HG03095 (cell line): ENCODE results near the gene DHX8.
A peak's percentile ranks its signal among the peaks of the same experiment; 100 is the strongest.

Source experiments
- ATAC-seq: cut with Tn5 transposase; IDR thresholded peaks from one replicate; pipeline ENCODE4 v1.9.1; 2021; ENCODE audit warnings: moderate library complexity; ENCODE audit not compliant: unreplicated experiment

DHX8 gene

GRCh38 chr17:43546319-43547188 lies 62.8 kb downstream of the DHX8 start, which contains the start of gene ETV4:
Gene ETV4 (minus strand): TSS chr17:43546340. CDS start chr17:43545617, 723 bp downstream.
- ATAC-seq = peak; percentile 72

GRCh38 chr17:43547189-43547550 lies 63.4 kb downstream of the DHX8 start:
- no peak for ATAC-seq

GRCh38 chr17:43547659-43548256 lies 64.0 kb downstream of the DHX8 start:
- ATAC-seq = no peak

GRCh38 chr17:43548689-43549379 lies 65.1 kb downstream of the DHX8 start:
- no peak for ATAC-seq

- ATAC-seq = no peak
Measured at GRCh38 chr17:43549496-43549895, 65.7 kb downstream of the DHX8 start.

- ATAC-seq = no peak
Measured at GRCh38 chr17:43550754-43551153, 67.0 kb downstream of the DHX8 start.

GRCh38 chr17:43552229-43552837 lies 68.6 kb downstream of the DHX8 start:
- ATAC-seq = no peak

- no peak for ATAC-seq
Measured at GRCh38 chr17:43553573-43553972, 69.8 kb downstream of the DHX8 start.

- no peak for ATAC-seq
Measured at GRCh38 chr17:43554857-43555256, 71.1 kb downstream of the DHX8 start.

GRCh38 chr17:43556292-43556691 lies 72.5 kb downstream of the DHX8 start:
- no peak for ATAC-seq

- ATAC-seq = no peak
Measured at GRCh38 chr17:43558805-43559160, 75.0 kb downstream of the DHX8 start.

GRCh38 chr17:43559161-43559816 lies 75.5 kb downstream of the DHX8 start:
- ATAC-seq = no peak

GRCh38 chr17:43560461-43561427 lies 77.0 kb downstream of the DHX8 start:
- ATAC-seq = no peak

- ATAC-seq = no peak
Measured at GRCh38 chr17:43562679-43563599, 79.2 kb downstream of the DHX8 start.

- no peak for ATAC-seq
Measured at GRCh38 chr17:43563600-43564594, 80.1 kb downstream of the DHX8 start.

- ATAC-seq = no peak
Measured at GRCh38 chr17:43568506-43569082, 84.8 kb downstream of the DHX8 start.

- no peak for ATAC-seq
Measured at GRCh38 chr17:43570518-43570928, 86.7 kb downstream of the DHX8 start.
